ENCODE measurements around the gene CKLF. TPM values are rescaled to one million over a fixed set of nuclear protein-coding genes. Genes with fewer than 3 reads are reported as not detected.
"Not testable (repeated sequence)": the region's sequence is repeated elsewhere in the genome, so short reads cannot be mapped to it uniquely, and the experiment has no call there.

The CKLF gene
- total RNA-seq, 4 donors from 2014 or later, result 5.8 to 8.5 (median 6.9) TPM

DNA sequence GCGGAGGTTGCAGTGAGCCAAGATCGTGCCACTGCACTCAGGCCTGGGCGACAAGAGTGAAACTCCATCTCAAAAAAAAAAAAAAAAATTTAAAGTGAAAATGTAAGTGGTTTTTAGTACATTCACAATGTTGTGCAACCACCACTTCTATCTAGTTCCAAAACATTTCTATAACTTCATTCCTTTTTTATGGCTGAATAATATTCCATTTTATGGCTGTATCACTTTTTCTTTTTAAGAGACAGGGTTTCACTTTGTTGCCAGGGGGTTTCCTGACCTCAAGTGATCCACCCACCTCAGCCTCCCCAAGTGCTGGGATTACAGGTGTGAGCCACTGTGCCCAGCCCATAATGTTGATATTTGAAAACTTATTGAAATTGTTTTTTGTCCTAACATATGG is 40.4 kb downstream of the CKLF start:
- Histone ChIP-seq H3K27me3 (no peaks in the 10 kb centered on the region), H3K27ac (no peak overlapping the region), H3K4me1 (no peaks in the 10 kb centered on the region), H3K4me3 (no peak overlapping the region), H3K36me3 (no peaks in the 10 kb centered on the region), H3K9me3 (no peaks in the 10 kb centered on the region)
- intact Hi-C loops (cut with DNase I; ENCODE audit: low total_unique reads) (no loop called here), in situ Hi-C loops (cut with MboI; ENCODE audit: low sequenced_read_pairs in 4 of 4) (loop anchor here in 2 of 4 donors (10.0 kb wide), 2 partner anchors 178 to 188 kb away; no protein-coding TSS in a partner anchor)
- ATAC-seq (no peak), DNase-seq (no peak)
- TF ChIP-seq, protein P1, sequence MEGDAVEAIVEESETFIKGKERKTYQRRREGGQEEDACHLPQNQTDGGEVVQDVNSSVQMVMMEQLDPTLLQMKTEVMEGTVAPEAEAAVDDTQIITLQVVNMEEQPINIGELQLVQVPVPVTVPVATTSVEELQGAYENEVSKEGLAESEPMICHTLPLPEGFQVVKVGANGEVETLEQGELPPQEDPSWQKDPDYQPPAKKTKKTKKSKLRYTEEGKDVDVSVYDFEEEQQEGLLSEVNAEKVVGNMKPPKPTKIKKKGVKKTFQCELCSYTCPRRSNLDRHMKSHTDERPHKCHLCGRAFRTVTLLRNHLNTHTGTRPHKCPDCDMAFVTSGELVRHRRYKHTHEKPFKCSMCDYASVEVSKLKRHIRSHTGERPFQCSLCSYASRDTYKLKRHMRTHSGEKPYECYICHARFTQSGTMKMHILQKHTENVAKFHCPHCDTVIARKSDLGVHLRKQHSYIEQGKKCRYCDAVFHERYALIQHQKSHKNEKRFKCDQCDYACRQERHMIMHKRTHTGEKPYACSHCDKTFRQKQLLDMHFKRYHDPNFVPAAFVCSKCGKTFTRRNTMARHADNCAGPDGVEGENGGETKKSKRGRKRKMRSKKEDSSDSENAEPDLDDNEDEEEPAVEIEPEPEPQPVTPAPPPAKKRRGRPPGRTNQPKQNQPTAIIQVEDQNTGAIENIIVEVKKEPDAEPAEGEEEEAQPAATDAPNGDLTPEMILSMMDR (IDR thresholded peaks at IDR 0.05 in 4 of 5, conservative IDR thresholded peaks at IDR 0.05 in 1 of 5), result no peak
- no peak for TF ChIP-seq POLR2A (IDR thresholded peaks at IDR 0.05)

DNA sequence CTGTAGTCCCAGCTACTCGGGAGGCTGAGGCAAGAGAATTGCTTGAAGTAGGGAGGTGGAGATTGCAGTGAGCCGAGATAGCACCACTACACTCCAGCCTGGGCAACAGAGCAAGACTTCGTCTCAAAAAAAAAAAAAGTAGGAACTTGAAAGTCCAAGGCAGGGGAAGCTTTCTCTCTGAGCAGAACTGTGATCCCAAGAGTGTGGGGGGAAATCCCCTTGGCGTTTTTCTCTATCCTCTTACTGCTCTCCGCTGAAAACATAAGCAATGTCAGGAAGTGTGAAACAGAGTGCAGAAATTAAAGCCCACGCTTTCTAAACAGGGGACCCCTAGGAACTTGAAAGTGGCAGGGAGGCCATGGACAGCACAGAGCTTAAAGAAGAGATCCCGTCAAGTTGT is 42.4 kb downstream of the CKLF start:
- ATAC-seq (no peak), DNase-seq (no peak)
- Histone ChIP-seq H3K36me3 (no peaks in the 10 kb centered on the region), H3K4me3 (no peak overlapping the region), H3K9me3 (no peaks in the 10 kb centered on the region), H3K27ac (no peak overlapping the region), H3K27me3 (no peaks in the 10 kb centered on the region), H3K4me1 (no peaks in the 10 kb centered on the region)
- TF ChIP-seq POLR2A (IDR thresholded peaks at IDR 0.05), result no peak
- TF ChIP-seq, protein P1 (IDR thresholded peaks at IDR 0.05 in 4 of 5, conservative IDR thresholded peaks at IDR 0.05 in 1 of 5), result no peak
- in situ Hi-C loops (cut with MboI; ENCODE audit: low sequenced_read_pairs in 4 of 4), result loop anchor here in 2 of 4 donors (10.0 kb wide), 2 partner anchors 180 to 190 kb away; no protein-coding TSS in a partner anchor
- intact Hi-C loops (cut with DNase I; ENCODE audit: low total_unique reads), result no loop called here

DNA sequence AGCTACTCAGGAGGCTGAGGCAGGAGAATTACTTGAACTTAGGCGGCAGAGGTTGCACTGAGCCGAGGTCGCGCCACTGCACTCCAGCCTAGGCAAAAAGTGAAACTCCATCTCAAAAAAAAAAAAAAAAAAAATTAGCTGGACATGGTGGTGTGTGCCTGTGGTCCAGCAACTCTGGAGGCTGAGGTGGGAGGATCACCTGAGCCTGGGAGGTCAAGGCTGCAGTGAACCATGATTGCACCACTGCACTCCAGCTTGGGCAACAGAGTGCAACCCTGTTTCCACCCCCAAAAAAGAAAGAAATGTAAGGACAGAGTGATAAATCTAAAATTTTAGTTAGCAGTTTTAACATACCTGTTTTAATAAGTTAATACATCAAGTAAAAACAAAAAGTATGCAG is 44.2 kb downstream of the CKLF start:
- in situ Hi-C loops (cut with MboI; ENCODE audit: low sequenced_read_pairs in 4 of 4), result loop anchor here in 2 of 4 donors (10.0 kb wide), 2 partner anchors 182 to 192 kb away; no protein-coding TSS in a partner anchor
- DNase-seq; intact Hi-C loops (cut with DNase I; ENCODE audit: low total_unique reads); H3K27ac ChIP-seq; ATAC-seq; H3K27me3 ChIP-seq; H3K4me3 ChIP-seq; H3K36me3 ChIP-seq; H3K9me3 ChIP-seq; H3K4me1 ChIP-seq: not testable (repeated sequence)

DNA sequence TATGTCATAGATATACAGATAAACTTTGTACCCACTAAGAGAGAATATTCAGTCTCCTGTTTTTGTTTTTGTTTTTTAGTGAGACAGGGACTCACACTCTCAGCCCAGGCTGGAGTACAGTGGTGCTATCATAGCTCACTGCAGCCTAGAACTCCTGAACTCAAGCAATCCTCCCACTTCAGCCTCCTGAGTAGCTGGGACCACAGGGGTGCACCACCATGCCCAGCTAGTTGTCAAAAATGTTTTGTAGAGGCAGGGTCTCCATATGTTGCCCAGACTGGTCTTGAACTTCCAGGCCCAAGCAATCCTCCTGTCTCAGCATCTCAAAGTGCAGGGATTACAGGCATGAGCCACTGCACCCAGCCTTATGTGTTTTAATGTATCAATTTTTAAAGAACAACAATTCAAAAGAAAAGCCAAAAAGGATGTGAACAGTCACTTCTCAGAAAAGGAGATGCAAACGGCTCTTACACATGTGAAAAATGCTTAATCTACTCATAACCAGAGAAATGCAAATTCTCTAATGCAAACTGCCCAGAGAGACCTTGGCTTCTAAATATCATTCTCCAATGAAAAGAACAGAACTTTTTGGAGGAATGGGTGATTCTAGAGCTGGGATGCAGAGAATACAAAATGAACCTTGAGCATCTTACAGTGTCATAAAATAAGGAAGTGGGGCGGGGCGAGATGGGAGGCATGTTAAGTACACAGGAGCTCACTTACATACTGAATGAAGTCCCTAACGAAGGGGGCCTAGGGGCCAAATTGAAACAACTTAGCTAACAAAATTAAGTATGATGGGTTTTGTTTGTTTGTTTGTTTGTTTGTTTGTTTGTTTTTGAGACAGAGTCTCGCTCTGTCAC is 44.8 kb downstream of the CKLF start:
- Histone ChIP-seq H3K27ac (no peak overlapping the region), H3K4me3 (no peak overlapping the region), H3K36me3 (no peaks in the 10 kb centered on the region), H3K4me1 (no peaks in the 10 kb centered on the region), H3K27me3 (no peaks in the 10 kb centered on the region), H3K9me3 (no peaks in the 10 kb centered on the region)
- DNase-seq, result no peak
- intact Hi-C loops (cut with DNase I; ENCODE audit: low total_unique reads), result no loop called here
- no peak for ATAC-seq
- TF ChIP-seq, protein P1 (IDR thresholded peaks at IDR 0.05 in 4 of 5, conservative IDR thresholded peaks at IDR 0.05 in 1 of 5), result no peak
- TF ChIP-seq POLR2A (IDR thresholded peaks at IDR 0.05), result no peak
- in situ Hi-C loops (cut with MboI; ENCODE audit: low sequenced_read_pairs in 4 of 4), result loop anchor here in 2 of 4 donors (10.0 kb wide), 2 partner anchors 182 to 192 kb away; no protein-coding TSS in a partner anchor

DNA sequence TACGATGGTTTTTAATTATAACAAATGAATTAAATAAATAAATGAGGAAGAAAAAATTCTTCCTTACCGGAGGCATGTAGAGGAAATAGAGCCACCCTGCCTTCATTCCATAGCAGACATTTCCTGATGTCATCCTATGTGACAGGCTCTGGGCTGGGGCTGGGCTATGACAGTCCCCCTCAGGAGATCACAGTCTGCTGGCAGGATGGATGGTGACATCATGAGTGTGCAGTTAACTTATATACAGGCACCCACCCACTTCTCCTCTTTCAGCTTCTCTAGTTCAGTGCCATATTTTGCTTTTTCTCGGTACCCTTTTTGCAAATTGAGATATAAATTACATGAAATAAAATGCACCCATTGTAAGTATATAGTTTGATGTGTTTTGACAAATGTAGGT is 45.7 kb downstream of the CKLF start:
- TF ChIP-seq POLR2A (IDR thresholded peaks at IDR 0.05), result no peak
- TF ChIP-seq, protein P1 (IDR thresholded peaks at IDR 0.05 in 4 of 5, conservative IDR thresholded peaks at IDR 0.05 in 1 of 5), result no peak
- Histone ChIP-seq H3K4me3 (no peak overlapping the region), H3K9me3 (no peaks in the 10 kb centered on the region), H3K27me3 (peaks cover 3 to 8% (median 4%) of the 10 kb centered on the region in 3 donors), H3K36me3 (no peaks in the 10 kb centered on the region), H3K4me1 (no peaks in the 10 kb centered on the region), H3K27ac (no peak overlapping the region)
- in situ Hi-C loops (cut with MboI; ENCODE audit: low sequenced_read_pairs in 4 of 4) (loop anchor here in 2 of 4 donors (10.0 kb wide), 2 partner anchors 183 to 193 kb away; no protein-coding TSS in a partner anchor), intact Hi-C loops (cut with DNase I; ENCODE audit: low total_unique reads) (no loop called here)
- DNase-seq (no peak), ATAC-seq (no peak)
